ENCODE results near the gene MAP3K13.
"Not testable (repeated sequence)": the region's sequence is repeated elsewhere in the genome, so short reads cannot be mapped to it uniquely, and the experiment has no call there.

MAP3K13 gene

DNA sequence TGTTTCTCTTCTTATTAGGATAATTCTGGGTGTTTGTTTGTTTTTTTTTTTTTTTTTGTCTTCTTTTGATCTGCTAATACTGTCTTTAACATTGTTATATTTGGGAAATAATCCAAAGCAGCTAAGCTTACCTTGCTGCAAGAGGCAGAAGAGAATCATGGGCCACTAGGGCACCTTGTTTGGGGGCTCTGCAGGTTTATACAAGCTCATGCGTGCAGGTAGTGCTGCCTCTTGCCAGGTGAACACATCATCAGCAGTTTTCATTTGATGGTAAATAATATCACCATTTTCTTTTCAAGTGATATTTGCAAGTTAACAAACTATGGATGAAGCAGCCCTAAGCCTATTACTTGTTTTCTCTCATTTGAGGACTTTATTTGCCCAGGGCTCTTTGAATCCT, 37.9 kb downstream of the MAP3K13 start:
- peak; percentile 65 for DNase-seq

DNA sequence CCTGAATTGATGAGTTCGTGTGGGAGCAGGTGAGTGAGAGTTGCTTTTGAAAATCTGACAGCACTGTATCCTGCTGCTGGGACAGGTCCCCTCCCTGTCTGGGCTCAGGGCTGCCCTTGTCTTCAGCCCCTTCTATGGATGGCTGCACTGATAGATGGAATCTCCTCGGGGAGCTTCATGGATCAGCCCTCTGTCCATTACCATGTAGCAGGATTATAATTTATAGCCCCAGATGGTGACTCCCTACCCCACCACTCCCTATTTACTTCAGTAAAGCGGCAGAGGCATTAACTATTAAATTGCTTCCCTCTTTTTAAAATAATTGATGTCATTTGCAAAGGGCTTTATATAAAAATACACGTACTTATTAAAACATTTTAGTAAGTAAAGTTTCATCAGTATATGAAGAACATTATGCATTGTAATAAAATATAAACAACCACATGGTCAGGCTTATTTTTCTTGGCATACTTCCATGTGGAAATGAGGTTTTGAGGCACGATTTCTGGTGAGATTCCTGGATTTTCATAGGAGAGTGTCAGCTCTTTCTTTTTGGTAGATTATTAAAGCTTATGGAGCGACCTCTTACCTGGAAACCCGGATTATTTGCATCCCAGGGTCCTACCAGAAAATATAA, 38.5 kb downstream of the MAP3K13 start:
- peak; percentile 99 for DNase-seq

DNA sequence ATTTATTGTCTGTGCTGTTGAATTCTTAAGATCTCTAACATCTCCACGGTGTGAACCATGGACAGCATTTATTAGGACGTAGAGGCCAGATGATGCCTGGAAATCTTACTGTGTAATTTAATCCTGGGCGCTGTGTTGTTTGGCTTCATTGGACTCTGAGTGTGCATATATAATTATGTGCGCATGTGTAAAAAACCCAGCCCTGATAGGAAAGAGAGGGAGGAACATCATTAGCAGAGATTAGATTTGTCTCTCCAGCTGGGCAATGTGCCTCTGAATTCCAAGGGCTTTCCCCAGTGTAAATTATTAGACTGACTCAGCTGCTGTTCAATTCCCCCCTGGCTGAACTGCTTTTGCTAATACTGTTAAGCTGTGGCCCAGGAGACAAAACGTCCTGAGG, 39.6 kb downstream of the MAP3K13 start:
- DNase-seq, result peak; percentile 100

DNA sequence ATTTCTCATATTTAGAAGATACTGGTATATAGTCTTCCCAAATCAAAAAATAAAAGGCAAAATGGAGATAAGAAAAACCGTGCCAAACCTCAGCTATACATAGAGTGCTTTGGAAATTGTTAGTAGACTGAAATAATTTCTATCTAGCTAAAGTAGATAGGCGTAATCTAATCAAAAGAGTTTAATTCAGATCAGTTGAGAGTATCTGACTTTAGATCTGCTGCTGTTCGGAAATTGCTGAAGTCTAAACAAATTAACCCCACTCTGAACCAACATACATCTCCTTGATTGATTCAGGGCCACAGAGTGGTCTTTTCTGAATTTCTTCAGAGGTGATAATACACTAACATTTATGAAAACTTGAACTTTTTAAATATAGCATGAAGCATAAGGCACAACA, 40.1 kb downstream of the MAP3K13 start:
- DNase-seq, result peak; percentile 85

DNA sequence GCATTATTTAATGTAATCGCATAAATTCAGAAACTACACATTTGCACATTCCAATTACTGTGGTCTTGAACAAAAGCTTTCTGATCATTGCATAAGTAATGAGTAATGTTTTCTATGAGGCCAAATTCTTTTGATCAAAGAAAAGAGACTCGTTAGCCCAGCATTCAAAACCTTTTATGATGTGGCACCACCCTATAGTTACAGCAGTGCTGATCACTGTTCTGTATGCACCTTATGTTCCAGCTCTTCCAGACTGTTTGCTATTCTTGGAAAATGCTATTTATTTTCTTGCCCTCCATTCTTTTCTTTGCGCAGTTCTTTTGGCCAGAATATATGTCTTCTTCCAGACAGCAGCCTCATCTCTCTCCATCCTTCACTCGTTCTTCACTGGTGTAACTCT, 42.3 kb downstream of the MAP3K13 start:
- peak; percentile 18 for DNase-seq

DNA sequence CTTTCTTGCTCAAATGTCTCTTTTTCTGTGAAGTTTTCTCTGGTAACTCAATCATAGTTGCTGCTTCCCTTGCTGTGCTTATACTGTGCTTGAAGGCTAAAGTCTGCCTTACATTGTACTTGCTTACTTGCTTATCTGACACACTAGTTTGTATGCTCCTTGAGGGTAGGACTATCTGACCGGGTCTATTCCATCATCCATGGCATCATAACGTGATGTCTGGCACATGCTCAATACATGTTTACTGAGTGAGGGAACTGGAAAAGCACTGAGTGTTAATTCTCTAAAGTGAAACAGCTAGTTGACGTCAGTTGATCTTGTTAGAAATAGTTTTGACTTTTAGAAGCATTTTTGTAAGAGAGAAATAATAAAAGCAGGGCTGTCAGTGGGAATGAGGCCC, 42.7 kb downstream of the MAP3K13 start:
- DNase-seq, result peak; percentile 68

DNA sequence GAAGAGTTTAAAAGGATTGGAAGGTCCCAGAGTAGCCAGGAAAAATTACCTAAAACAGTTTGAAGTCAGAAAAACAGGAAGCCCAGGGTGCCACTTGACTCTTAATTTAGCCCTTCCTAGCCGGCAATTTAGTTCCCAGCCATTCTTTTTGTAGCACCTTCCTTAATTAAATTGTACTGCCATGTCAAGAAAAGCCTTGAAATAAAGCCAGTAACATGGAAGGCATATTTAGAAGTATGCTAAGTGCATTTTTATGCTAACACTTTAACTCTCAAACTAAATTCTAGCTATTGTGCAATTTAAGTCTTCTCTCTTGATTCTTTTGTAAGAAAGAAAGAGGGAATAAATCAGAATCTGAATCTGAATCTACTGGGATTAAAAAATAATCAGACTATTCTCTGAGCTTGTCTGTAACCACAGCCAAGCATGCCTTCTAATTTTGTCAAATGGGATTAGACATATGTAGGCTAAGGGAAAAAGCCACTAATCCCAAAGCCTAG, 43.2 kb downstream of the MAP3K13 start:
- peak; percentile 96 for DNase-seq

DNA sequence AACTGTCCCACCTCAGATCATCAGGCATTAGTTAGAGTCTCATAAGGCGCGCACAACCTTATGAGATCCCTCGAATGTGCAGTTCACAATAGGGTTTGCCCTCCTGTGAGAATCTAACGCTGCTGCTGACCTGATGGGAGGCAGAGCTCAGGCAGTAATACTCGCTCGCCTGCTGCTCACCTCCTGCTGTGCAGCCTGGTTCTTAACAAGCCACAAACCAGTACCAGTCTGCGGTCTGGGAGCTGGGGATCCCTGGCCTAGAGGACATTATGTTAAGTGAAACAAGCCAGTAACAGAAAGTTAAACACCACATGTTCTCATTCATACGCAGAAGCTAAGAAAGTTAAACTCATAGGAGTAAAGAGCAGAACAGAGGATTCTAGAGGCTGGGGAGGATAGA, 47.0 kb downstream of the MAP3K13 start:
- DNase-seq, result peak; percentile 60

DNA sequence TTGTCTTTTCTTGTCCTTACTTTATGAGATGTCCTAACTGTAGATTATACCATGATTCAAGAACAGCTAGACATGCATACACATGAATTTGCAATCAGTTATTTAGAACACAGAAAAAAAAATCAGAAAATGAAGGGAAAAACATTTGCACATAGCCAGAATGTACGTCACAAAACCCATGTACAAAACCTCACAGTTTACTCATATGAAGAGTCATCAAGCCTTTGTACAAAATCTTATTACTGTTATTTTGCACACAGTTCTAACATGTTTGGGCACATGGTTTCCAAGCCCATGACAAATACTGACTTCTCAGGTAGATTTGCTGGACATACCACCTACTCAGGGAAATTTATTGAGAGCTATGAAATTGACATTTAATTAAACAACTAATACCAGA, 48.2 kb downstream of the MAP3K13 start:
- no peak for DNase-seq

DNA sequence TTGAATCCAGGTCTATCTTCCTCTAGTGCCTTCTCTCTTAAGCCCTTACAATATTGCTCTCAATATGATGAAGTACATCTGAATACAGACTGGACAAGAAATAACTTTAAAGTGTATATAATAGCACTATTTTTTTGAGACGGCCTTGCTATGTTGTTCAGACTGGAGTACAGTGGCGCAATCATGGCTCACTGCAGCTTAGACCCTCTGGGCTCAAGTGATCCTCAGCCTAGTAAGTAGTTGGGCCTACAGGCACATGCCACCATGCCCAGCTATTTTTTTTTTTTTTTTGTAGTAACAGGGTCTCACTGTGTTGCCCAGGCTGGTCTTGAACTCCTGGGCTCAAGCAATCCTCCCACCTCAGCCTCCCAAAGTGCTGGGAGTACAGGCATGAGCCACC, 53.6 kb downstream of the MAP3K13 start:
- no peak for DNase-seq

DNA sequence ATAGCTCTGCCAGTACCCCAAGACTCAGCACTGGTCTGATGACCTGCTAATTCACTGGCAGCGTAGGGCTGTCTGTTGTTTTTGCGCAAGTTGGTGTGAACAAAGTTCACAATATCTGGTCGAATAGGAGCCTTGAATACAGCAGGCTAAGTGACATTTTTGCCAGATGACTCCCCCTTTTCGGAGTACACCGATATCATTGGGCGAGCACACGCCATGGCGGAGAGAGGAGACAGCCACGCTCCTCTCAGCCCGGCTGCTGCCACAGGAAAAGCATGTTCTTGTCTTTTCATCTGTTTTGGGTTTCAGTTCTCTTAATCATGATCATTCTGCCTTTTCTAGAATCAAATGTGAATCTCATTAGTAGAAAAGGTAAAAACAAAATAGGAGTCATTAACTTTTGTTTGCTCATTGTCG, 55.6 kb downstream of the MAP3K13 start:
- not testable (repeated sequence) for DNase-seq

DNA sequence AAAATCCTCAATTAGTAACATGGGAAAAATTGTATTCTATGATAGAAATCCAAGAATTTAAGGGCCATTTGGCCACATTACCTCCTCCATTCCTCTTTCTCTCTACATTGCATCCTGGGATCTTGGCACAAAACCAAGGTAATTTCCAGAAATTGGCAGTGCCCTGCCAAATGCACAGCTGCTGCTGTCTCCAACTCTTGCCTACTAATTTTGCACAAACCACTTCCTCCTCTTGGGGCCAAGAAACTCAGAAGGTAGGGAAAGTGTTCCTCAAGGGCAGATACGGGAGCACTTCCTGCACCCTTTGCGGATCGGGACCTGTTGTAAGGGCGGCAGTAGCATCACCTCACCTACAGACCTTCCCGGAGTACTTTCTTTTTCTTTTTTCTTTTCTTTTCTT, 57.8 kb downstream of the MAP3K13 start:
- no peak for DNase-seq

DNA sequence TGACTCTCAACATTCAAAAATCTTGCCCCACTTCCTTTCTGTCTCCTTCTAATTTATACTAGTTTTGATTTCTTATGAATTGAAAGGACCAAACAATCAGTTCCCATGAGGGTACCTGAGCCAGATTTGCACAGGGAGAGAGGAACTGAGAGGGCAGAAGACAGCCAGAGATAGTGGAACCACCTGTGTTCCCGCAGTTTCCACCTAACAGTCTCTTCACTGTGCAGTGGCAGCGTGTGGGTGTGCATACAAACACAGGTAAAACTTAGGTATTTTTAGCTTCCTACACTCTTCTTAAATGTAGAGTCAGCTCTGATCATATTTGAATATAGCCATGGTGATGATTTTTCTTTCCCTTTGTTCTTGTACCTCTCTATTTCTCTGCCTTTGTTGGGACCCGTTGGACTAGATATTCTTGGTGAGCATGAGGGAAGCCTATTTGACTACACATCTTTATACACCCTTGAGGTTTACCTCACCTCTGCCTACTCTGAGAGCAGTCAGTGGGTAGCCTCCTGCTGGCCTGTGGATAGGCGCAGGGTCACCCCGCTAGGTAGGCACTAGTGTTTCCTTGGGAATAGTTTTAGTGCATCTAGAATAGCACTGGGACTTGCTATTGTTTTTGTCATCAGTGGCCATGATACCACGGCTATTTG, 58.8 kb downstream of the MAP3K13 start:
- DNase-seq, result no peak

DNA sequence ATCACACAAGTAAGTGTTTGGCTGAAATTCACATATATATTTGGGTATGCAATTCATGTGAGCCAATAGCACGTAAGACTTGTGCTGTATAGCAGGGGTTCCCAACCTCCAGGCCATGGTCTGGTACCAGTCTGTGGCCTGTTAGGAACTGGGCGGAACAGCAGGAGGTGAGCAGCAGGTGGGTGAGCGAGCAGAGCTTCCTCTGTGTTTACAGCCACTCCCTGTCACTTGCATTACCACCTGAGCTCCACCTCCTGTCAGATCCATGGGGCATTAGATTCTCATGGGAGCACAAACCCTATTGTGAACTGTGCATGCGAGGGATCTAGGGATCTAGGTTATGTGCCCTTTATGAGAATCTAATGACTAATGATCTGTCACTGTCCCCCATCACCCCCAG, 59.7 kb downstream of the MAP3K13 start:
- DNase-seq, result no peak

DNA sequence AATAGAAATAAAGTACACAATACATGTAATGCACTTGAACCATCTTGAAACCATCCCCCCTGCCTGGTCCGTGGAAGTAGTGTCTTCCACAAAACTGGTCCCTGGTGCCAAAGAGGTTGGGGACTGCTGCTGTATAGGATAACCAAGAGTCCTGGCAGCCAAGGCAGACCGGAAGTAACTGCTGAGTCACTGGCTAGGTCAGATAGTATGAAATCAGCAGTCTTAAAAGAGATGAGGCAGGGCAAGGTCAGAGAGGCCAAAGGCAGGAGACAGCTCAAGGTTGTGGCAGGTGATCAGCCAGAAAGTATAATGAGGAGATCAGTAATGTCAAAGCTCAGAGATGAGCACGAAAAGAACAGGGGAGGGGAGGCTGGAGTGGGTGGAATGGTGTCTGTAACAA, 60.2 kb downstream of the MAP3K13 start:
- no peak for DNase-seq

DNA sequence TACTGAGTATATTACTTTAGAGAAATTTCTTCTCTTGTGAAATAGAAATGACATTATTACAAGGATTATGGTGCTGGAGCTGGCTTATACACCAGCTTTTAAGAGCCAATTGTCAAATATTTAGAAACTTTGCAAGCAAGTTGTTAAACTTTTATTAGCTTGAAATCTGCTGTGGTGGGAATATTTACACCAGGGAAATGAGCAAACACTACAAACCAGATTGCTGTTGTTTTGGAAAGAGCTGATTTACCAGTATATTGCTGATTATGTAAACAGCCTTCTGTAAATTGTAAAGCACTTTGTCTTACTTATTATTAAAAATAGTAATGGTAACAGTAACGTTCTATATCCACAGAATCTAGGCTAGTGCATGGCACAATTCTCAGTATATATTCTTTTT, 61.5 kb downstream of the MAP3K13 start:
- no peak for DNase-seq

DNA sequence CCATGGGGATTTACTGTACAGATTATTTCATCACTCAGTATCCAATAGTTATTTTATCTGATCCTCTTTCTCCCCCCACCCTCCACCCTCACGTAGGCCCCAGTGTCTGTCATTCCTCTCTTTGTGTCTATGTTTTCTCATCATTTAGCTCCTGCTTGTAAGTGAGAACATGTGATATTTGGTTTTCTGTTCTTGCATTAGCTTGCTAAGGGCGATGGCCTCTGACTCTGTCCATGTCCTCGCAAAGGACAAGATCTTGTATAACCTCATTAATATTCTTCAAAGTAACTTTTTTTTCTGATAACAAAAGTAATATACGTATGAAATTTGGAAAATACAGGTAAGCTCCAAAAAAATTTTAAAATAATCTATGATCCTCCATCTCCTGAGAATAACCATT, 67.4 kb downstream of the MAP3K13 start:
- DNase-seq, result no peak

DNA sequence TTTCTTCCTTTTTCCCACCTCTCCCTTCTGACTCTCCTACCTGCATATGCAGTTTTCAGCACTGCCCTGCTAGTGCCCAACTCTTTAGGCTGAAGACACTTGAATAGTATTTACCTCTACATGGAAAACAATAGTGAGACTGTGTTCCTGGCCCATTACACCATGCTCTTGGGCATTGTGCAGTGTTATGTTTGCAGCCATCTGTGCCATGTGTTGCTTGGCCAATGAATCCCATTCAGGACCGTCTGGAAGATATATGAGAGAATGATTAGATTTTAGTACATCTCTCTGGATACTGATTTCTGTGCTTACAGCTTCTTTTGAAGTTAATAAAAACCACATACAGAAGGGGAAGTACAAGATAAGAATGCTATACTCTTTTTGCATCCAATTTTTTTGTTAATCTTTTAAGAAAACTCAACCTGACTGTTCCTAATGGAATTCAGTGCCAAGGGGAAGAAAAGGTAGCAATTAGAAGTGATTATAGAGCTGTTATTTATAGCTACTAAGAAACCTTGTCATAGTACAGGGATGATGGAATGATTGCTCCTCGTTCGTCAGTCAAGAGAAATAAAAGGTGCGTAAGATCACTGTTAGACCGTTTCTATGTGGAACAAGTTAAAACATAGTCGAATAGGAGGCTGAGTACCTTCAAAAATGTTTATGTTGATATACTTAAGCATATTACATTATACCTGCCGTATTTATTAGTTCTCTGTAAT, 77.0 kb downstream of the MAP3K13 start:
- DNase-seq, result no peak

DNA sequence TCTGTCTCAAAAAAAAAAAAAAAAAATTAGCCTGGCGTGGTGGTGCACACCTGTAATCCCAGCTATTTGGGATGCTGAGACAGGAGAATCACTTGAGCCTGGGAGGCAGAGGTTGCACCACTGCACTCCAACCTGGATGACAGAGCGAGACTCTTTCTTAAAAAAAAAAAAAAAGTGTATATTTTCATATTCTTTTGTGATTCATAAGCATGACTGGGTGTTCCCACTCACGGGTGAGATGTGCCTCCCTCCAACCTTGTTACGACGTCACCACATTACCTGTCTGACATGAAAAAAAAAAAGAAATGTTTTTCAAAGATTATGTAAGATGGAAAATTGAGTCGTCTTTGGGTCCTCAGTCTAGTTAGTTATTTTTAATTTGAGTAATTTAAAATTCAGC, 79.1 kb downstream of the MAP3K13 start:
- no peak for DNase-seq

DNA sequence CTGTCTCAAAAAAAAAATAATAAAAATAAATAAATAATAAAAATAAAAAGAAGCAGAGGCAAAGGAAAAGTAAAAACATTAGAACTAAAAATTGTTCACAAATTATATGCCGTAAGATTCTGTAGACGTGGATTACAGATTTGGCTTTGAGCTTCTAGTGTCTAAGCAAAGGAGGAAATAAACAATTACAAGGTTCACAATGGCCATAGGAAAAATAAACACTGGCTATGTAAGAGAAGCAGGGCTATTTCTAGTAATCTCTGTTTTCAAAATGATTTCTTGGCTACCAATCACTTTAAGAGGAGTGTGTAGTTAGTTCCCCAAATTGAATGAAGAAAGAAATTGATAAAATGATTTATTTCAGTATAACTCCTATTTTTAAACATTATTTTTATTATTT, 81.4 kb downstream of the MAP3K13 start:
- DNase-seq, result no peak

DNA sequence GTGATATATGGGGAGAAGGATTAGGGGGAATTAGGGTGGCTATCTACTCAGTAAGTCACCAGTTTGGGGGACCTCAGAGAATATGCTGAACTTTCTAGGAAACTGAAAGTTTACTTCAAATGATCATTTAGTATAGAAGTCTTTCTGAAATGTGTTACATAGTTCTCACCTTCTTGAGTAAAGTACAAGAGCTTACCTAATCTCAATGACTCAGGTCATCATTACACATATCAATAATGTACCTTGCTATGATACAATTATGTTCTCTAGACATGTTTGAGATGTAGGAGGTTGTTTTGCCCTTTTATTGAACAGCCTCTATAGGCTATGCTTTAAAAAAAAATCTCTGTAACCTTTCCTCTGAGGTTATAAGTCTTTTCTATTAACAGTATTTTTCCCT, 85.2 kb downstream of the MAP3K13 start:
- no peak for DNase-seq

DNA sequence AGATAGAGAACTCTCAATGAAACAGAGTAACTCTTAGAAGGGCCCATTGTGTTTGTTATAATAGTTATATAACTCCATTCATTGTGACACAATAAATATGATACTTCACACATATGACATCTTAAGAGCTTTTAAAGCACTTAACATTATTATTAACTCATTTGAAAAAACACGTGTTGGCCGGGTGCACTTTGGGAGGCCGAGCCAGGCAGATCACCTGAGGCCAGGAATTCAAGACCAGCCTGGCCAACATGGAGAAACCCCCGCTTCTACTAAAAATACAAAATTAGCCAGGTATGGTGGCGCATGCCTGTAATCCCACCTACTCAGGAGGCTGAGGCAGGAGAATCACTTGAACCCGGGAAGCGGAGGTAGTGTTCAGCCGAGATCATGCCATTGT, 88.5 kb downstream of the MAP3K13 start:
- DNase-seq, result not testable (repeated sequence)

DNA sequence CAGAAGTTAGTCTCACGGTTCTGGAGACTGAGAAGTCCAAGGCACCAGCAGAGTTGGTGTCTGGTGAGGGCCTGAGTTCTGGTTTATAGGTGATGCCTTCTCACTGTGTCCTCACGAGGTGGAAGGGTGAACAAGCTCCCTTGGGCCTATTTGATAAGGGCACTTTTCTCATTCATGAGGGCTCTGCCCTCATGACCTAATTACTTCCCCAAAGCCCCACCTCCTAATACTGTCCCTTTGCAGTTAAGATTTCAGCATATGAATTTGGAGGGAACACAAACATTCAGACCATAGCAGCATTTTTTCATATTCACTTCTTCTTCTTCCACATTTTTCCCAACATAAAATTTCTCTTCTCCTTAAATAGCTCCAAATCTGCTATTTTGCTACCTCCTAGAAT, 94.4 kb downstream of the MAP3K13 start:
- no peak for DNase-seq

DNA sequence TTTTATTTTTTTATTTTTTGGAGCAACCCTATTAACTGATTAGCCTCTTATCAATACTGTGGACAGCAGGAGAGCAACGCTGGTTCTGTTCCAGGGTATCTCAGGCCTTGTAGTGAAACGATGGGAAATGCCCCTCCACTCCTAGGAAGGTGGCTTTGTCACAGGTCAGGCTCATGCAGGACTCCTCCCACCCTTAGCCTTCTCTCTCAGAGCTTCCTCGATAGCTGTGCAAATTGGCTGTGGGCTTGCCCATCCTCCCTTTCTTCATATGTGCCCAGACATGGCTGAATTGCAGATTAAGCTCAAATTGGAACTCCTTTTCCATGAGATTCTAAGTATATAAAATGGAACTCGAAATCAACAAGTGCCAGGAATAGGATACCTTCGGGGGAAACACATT, 97.4 kb downstream of the MAP3K13 start:
- no peak for DNase-seq
